ENCODE measurements around the gene FKBP5.

- no peak for TF ChIP-seq CTCF (IDR thresholded peaks at IDR 0.05; ENCODE audit: poor library complexity)
- no peak for TF ChIP-seq EZH2 (IDR thresholded peaks at IDR 0.05; ENCODE audit: borderline replicate concordance)
- no peak for TF ChIP-seq EZH2phosphoT487 (IDR thresholded peaks at IDR 0.05; ENCODE audit: low read depth, severe bottlenecking, unreplicated experiment)
These were observed 14.8 kb upstream of the FKBP5 start for GRCh38 chr6:35703554-35703953.
